Ishikawa (cell line): ENCODE results near the gene SMPD1.

ENCODE experiments used
- CEBPB ChIP-seq: IDR thresholded peaks from 2 replicates; pipeline ENCODE4 v1.6.1; 2012
- CREB1 ChIP-seq: IDR thresholded peaks from 2 replicates; pipeline ENCODE4 v1.6.1; 2012; ENCODE audit warnings: low read depth
- EGR1 ChIP-seq: IDR thresholded peaks from 2 replicates; pipeline ENCODE4 v1.6.1; 2012
- EP300 ChIP-seq: IDR thresholded peaks from 2 replicates; pipeline ENCODE4 v1.6.1; 2012; ENCODE audit warnings: borderline replicate concordance
- FOXM1 ChIP-seq: IDR thresholded peaks from 2 replicates; pipeline ENCODE4 v1.6.1; 2012; ENCODE audit warnings: low read depth, borderline replicate concordance
- MAX ChIP-seq: IDR thresholded peaks from 2 replicates; pipeline ENCODE4 v1.6.1; 2012
- NFIC ChIP-seq: IDR thresholded peaks from 2 replicates; pipeline ENCODE4 v1.6.1; 2012
- RAD21 ChIP-seq: IDR thresholded peaks from 2 replicates; pipeline ENCODE4 v1.6.1; 2012; ENCODE audit warnings: low read depth
- REST ChIP-seq: IDR thresholded peaks from 2 replicates; pipeline ENCODE4 v1.6.1; 2012; ENCODE audit warnings: low read depth, mild to moderate bottlenecking
- TAF1 ChIP-seq: IDR thresholded peaks from 2 replicates; pipeline ENCODE4 v1.6.1; 2012; ENCODE audit warnings: low read depth, mild to moderate bottlenecking
- TCF12 ChIP-seq: IDR thresholded peaks from 2 replicates; pipeline ENCODE4 v1.6.1; 2012; ENCODE audit warnings: low read depth
- TEAD4 ChIP-seq: IDR thresholded peaks from 2 replicates; pipeline ENCODE4 v1.6.1; 2012
- USF1 ChIP-seq: IDR thresholded peaks from 2 replicates; pipeline ENCODE4 v1.6.1; 2012
- YY1 ChIP-seq: IDR thresholded peaks from 2 replicates; pipeline ENCODE4 v1.6.1; 2012; ENCODE audit warnings: low read depth
- ZBTB7A ChIP-seq: IDR thresholded peaks from 2 replicates; pipeline ENCODE4 v1.6.1; 2012; ENCODE audit warnings: low read depth

The SMPD1 gene

DNA sequence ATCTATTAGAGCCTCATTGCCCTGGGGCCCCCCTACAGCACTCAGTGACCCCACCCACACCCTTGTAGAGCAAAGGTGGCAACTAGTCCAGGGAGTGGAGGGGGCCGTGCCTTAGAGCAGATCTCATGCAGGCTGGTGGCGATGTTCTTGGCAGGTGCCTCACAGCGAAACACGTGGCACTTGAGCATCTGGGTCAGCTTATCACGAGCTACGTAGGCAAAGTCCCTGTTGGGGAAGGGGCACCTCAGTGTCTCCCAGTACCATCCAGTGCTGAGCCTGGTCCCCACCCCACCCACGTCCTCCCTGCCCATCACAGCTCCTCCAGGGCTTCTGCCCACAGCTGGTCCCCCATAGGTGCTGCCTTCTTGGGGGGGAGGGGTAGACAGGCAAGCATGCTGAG, 11.2 kb downstream of the SMPD1 start:
- TF ChIP-seq TCF12 (no peak), ZBTB7A (no peak), TAF1 (no peak), CREB1 (no peak), NFIC (no peak), RAD21 (no peak), CEBPB (no peak), USF1 (no peak), MAX (no peak), EGR1 (no peak), EP300 (no peak), YY1 (no peak), TEAD4 (no peak), FOXM1 (no peak), REST (no peak)

GRCh38 chr11:6402061-6402470, 11.8 kb downstream of the SMPD1 start:
- TF ChIP-seq EGR1 (no peak), NFIC (no peak), YY1 (no peak), FOXM1 (no peak), ZBTB7A (no peak), TAF1 (no peak), RAD21 (no peak), EP300 (no peak), MAX (no peak)

- TF ChIP-seq FOXM1 (no peak), TCF12 (no peak), NFIC (no peak), CEBPB (no peak), TEAD4 (no peak), USF1 (no peak), RAD21 (no peak), TAF1 (no peak), REST (no peak), CREB1 (no peak)
Observed at GRCh38 chr11:6402561-6402981, 12.3 kb downstream of the SMPD1 start.

DNA sequence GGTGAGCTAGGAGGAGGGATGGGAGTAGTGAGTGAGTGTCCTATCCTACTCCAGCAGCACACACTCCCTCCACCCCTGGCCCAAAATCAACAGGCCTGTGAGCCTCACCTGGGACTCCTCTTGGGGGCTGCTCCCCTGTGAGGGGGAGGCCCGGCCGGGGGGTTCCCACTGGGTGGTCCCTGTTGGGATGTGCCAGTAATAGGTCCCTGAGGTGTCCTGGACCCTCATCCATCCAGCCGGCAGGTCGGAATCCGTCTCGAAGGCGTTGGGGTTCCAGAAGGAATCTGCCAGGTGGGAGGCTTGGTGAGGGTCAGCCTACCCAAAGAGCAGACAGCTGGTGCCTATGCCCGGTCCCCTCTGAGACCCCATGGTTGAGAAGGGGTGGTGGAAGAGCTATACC, 13.3 kb downstream of the SMPD1 start:
- no peak for TF ChIP-seq RAD21

- TF ChIP-seq FOXM1 (no peak), EP300 (no peak), REST (no peak), ZBTB7A (no peak), YY1 (no peak), USF1 (no peak), TCF12 (no peak), RAD21 (no peak), TEAD4 (no peak)
Observed at GRCh38 chr11:6404342-6405051, 14.2 kb downstream of the SMPD1 start.
